Raji (cell line): Measurements from ENCODE around the gene ADGRL3.

ENCODE experiments used
- POLR2A ChIP-seq: IDR thresholded peaks from 2 replicates; pipeline ENCODE4 v1.6.1; 2011; ENCODE audit warnings: low read depth, low read length, control low read depth; ENCODE audit not compliant: insufficient read depth

Gene ADGRL3

GRCh38 chr4:61605984-61606383, 405.9 kb downstream of the ADGRL3 start:
- TF ChIP-seq POLR2A: no peak

GRCh38 chr4:61614231-61614630, 414.1 kb downstream of the ADGRL3 start:
- TF ChIP-seq POLR2A: no peak

DNA sequence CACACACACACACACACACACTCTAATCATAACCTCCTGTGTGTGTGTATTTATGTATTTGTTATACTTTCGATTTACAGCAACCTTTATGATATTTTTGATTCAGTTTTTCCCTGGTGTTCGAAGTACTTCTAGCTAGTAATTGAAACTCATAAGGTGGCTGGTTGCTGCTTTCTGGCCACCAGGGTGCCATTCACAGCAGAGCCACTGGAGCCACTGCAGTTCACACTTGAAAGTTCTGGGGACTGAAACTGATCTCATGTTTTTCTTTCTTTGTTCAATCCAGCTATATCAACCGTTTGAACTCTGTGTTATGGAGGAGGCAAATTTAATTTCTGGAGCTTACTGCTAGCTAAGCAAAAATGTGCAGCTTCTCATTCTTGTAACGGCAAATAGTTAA, 419.4 kb downstream of the ADGRL3 start:
- no peak for TF ChIP-seq POLR2A

- TF ChIP-seq POLR2A: no peak
These were observed 428.2 kb downstream of the ADGRL3 start for GRCh38 chr4:61628282-61628681.

- no peak for TF ChIP-seq POLR2A
These were observed 428.6 kb downstream of the ADGRL3 start for GRCh38 chr4:61628727-61629126.

DNA sequence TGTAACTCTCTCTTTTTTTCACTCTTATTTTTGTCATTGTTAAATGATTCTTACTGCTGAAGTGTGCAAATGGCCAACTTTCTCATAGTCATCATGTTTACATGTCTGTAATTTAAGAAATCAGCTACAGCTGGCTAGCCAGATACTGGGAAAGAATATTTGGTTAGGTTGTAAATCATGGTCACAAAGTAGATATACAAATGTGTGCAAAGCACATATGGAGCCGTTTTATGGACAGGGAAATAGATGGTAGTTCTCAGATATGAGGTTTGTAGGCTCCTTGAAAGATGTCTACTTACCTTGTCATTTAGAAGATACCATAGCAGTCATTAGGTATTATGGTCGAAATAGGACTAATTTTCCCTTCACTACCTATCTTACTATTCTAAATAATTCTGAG, 430.4 kb downstream of the ADGRL3 start:
- no peak for TF ChIP-seq POLR2A

DNA sequence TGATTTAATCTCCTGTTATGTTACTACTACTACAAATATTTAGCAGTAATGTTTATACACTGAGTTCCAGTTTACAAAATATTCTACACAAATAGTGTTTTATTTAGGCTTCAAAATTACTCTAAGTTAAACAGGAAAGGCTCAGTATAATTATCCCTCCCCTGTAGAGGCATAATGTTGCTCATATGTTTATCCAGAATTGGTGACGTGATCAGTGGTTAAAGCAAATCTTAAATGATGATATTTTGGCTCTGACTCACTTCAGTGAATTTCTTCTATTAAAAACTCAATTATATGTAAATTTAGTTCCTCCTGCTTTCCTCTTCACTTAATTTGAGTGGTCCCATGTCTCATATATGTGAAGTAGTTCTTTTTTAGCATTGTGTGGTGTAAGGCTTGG, 438.5 kb downstream of the ADGRL3 start:
- TF ChIP-seq POLR2A: no peak

GRCh38 chr4:61648264-61648663, 448.1 kb downstream of the ADGRL3 start:
- TF ChIP-seq POLR2A: no peak

DNA sequence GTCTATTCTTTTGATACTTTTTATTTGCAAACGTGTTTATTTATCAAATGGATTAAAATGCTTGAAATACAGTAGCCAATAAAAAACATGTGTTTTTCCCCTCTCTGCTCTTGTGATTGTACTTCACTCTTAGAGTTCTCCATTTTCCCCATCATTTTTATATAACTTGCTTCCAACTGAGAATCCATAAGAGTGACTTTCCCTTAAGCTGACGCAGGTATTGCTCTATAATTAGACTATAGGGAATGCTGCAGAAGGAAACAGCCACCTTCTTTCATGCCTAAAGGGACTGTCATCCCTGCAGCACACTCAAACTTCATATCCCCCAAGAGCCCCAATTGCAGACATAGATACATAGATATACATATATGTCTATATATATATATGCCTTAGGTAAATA, 456.9 kb downstream of the ADGRL3 start:
- no peak for TF ChIP-seq POLR2A

DNA sequence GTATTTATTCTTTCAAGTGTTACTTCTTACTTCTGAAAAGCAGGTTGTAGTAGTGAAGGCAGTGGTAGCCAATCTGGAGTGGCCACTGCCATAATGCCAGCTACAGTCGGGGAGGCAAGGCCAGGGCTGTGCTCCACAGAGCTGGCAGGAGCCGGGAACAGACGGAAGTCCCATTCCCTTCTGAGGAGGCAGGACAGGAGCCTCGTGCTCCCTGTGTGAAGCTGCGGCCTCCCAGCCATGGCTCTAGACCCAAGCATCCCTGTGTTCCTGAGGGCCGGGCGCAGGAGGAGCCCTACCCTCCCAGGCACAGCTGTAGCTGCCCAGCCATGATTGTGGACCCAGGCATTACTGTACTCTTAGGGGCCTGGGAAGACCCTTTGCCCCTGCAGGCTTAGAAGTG, 461.8 kb downstream of the ADGRL3 start:
- no peak for TF ChIP-seq POLR2A

- TF ChIP-seq POLR2A: no peak
These were observed 462.2 kb downstream of the ADGRL3 start for GRCh38 chr4:61662362-61662761.

- no peak for TF ChIP-seq POLR2A
These were observed 463.2 kb downstream of the ADGRL3 start for GRCh38 chr4:61663310-61663709.

DNA sequence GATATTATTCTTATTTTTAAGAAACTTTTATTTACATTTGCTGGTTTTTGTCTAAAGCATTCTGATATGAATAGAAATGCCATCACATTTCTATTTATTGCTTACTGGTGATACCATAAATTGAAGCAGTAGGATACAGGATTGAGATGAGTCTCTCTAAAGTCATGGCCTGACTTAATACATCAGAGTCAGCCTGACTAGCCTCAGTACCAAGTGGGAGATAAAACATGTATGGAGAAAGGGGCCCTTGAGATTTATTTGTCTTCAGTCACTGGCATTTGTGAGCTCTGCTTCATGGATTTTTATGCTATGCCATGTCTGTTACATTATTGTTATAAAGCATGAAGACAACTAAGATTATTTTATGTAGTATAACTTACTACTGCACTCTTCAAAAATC, 465.5 kb downstream of the ADGRL3 start:
- TF ChIP-seq POLR2A: no peak

DNA sequence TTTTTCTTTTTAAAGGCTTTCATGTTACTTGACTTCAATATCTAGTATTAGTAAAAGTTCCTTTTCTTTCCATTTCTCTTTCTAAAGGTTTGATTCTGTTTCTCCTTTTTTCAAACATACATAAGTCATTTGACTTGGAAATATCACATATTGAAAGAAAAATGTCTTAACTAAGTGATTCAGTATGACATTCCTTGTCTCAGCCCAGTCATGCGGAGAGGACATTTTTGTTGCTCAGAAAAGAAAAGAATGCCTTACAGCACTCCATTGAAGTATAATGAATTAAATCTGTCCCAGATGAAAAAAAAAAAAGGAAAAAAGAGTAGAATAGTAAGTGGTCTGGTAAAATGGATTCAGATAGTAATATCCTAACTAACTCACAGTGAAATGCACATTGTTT, 466.1 kb downstream of the ADGRL3 start:
- TF ChIP-seq POLR2A: no peak

- TF ChIP-seq POLR2A: no peak
These were observed 471.5 kb downstream of the ADGRL3 start for GRCh38 chr4:61671599-61671998.

DNA sequence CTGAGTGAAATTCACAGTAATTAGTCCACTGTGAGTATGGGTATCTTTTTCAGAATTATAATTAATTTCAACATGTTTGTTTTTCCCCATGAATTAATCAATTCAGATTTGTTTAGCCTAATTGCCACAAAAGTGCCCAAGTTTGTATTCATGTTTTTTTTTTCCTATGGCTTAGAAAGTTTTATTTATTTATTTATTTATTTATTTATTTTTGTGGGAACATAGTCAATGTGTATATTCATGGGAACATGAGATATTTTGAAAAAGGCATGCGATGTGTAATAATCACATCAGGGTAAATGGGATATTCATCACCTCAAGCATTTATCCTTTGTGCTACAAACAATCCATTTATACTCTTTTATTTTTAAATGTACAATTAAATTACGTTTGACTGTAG, 475.3 kb downstream of the ADGRL3 start:
- TF ChIP-seq POLR2A: no peak

DNA sequence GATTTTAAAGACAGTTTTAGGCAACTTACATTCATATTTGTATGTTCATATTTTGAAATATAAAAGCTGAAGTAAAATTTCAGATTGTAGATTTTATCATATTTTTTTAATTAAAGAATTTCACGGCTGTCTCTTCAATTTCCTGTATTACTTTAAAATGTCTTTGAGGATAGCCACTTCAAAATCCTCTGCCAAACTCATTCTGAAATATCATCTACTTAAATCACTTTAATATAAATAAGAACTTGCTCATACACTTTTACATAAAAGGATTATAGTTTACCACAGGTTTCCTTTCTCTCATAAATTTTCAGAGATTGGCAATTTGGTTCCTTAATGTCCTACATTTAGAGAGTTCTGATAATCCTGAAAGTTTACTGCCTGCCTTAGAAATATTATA, 478.2 kb downstream of the ADGRL3 start:
- TF ChIP-seq POLR2A: no peak

DNA sequence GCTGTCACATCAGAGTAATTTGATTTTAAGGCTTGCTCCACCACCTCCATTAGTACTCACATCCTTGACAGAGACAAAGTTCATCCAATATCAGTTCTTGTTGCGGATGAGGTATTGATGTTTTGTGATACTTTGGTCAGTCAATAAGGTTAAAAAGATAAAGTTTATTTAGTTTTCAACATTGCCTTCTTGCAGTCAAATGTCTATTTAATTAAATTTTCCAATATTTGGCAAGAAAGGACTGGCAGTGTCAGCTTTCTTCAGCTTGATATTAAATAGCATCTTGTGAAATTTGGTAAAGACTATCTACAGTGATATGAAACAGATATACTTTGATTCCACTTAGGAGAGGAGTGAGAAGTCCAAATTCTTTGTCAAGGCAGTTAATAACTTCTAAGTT, 493.4 kb downstream of the ADGRL3 start:
- no peak for TF ChIP-seq POLR2A
